Pancreas (tissue), 10 donors: Measurements from ENCODE around the gene SLC1A7. TPM values are rescaled to one million over a fixed set of nuclear protein-coding genes. Genes with fewer than 3 reads are reported as not detected.
A peak's percentile ranks its signal among the peaks of the same experiment; 100 is the strongest.

Experiments
- ATAC-seq, 4 donors: fragments of 200-7000 bp; cut with Tn5 transposase; one replicate each; pipeline versions ENCODE4 v1.8.0 to v1.9.1; 2020; ENCODE audit warnings: mild to moderate bottlenecking in 4 of 4, moderate library complexity in 4 of 4
- DNase-seq, 6 donors: peaks; one replicate each; pipeline ENCODE4 v3.0.0-alpha.2; 2020
- FAIRE-seq: peaks from 2 replicates; lab custom pipeline; 2012; peaks lifted over from hg19 to GRCh38; lab: Jason Lieb, UNC
- H3K27ac ChIP-seq, 4 donors: fragments of 200-600 bp; sonication (generic); 1 replicate in 3 of 4; 2 replicates in 1 of 4; pipeline versions ENCODE4 v1.5.0 to v1.8.0; 2020
- H3K27me3 ChIP-seq, 4 donors: fragments of 200-600 bp; one replicate each; pipeline ENCODE4 v1.8.0; 2021
- H3K36me3 ChIP-seq, 3 donors: fragments of 200-600 bp; sonication (generic) in 1 of 3; one replicate each; pipeline versions ENCODE4 v1.5.0 to v1.8.0; 2020 to 2021
- H3K4me1 ChIP-seq, 3 donors: fragments of 200-600 bp; one replicate each; pipeline ENCODE4 v1.8.0; 2021
- H3K4me3 ChIP-seq, 4 donors: fragments of 200-600 bp; sonication (generic) in 2 of 4; one replicate each; pipeline versions ENCODE4 v1.5.0 to v1.8.0; 2020 to 2021
- H3K9me3 ChIP-seq, 4 donors: fragments of 200-600 bp; one replicate each; pipeline ENCODE4 v1.8.0; 2021
- CTCF ChIP-seq, 4 donors: fragments of 200-600 bp; sonication (generic) in 3 of 4; IDR thresholded peaks; one replicate each; pipeline versions ENCODE4 v1.5.0 to v1.8.0; 2021; ENCODE audit warnings: antibody characterized with exemption in 4 of 4
- WGBS, 2 donors: extraction: QIAGEN DNeasy Blood & Tissue Kit; methylation state at CpG; one replicate each; pipeline ENCODE4 v1.1.7; 2013; 5-methylcytosine and 5-hydroxymethylcytosine counted together
- intact Hi-C, 3 donors: fragments of 100-400 bp; cut with DNase I; formaldehyde crosslinking; loops; one replicate each; pipeline versions ENCODE4 v1.11.1 to v1.14.2; 2022
- polyA plus RNA-seq, 2 donors: library from polyadenylated mRNA; stranded (reverse); fragments of 200-250 nt; gene quantifications; one replicate each; pipeline ENCODE4 v1.2.3, GENCODE V29; 2013
- total RNA-seq, 6 donors: library from RNA; stranded (reverse); fragmentation: NEBNext Ultra II Directional in 4 of 6; extraction: Animal tissue kit (Norgen Biotek cat#: 25700) in 4 of 6; gene quantifications; one replicate each; pipeline versions ENCODE4 v1.2.1 to v1.2.4, GENCODE V29; 2021 to 2023
- donor health status: healthy with polysubstance abuse.
- donor health status: DM: no; HTN: no; CAD: no; lungs with moderate emphysema.
- donor health status: DM: no; HTN: no; CAD: no.
- donor health status: control.
- donor health status: control.
- donor health status: Bipolar disorder and iron deficiency.
- donor health status: DM: yes; HTN: yes; CAD: no.
- donor health status: DM: no; HTN: no; CAD: no.
- donor health status: DM: no; HTN: no; CAD: no.
- donor health status: DM: yes; HTN: yes; CAD: no.

The SLC1A7 gene
- total and polyA plus RNA-seq, 8 donors = 0.15 to 0.35 TPM; not detected in 6

DNA sequence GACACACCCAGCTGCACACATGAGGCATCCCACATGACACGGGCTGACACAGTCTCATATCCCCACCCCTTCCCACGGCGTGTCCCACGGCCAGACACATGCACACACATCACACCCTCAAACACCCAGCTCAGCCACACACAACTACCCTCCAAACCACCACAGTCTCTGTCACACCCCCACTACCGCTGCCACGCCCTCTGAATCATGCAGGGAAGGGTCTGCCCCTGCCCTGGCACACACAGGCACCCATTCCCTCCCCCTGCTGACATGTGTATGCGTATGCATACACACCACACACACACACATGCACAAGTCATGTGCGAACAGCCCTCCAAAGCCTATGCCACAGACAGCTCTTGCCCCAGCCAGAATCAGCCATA lies 57.9 kb downstream of the SLC1A7 start:
- Histone ChIP-seq H3K4me3 (no peak overlapping the region), H3K4me1 (no peaks in the 10 kb centered on the region), H3K27ac (no peak overlapping the region), H3K9me3 (no peaks in the 10 kb centered on the region), H3K36me3 (no peaks in the 10 kb centered on the region), H3K27me3 (no peaks in the 10 kb centered on the region)
- FAIRE-seq (no peak), DNase-seq (no peak), ATAC-seq (no peak)
- WGBS, 2 donors = 82 to 90% methylated on average over 8 of the region's 8 CpGs
- intact Hi-C loops = no loop called here
- TF ChIP-seq CTCF (IDR thresholded peaks at IDR 0.05) = no peak

GRCh38 chr1:53083636-53084588 lies 58.5 kb downstream of the SLC1A7 start:
- FAIRE-seq (no peak), DNase-seq (peak in 1 of 6 donors; percentile 51), ATAC-seq (no peak)
- H3K4me1 ChIP-seq = no peaks in the 10 kb centered on the region
- no peak for TF ChIP-seq CTCF (IDR thresholded peaks at IDR 0.05)
- intact Hi-C loops = no loop called here
- H3K27me3 ChIP-seq = no peaks in the 10 kb centered on the region
- H3K9me3 ChIP-seq = no peaks in the 10 kb centered on the region
- WGBS, 2 donors = 77 to 82% methylated on average over 17 of the region's 17 CpGs
- H3K4me3 ChIP-seq = no peak overlapping the region
- H3K36me3 ChIP-seq = no peaks in the 10 kb centered on the region
- H3K27ac ChIP-seq = no peak overlapping the region

GRCh38 chr1:53082826-53083455 lies 59.5 kb downstream of the SLC1A7 start:
- peak in 1 of 6 donors; percentile 17 for DNase-seq
- no peak for FAIRE-seq
- H3K27ac ChIP-seq = no peak overlapping the region
- intact Hi-C loops = no loop called here
- 80 to 85% methylated on average over 13 of the region's 13 CpGs for WGBS, 2 donors
- H3K9me3 ChIP-seq = no peaks in the 10 kb centered on the region
- H3K4me1 ChIP-seq = no peaks in the 10 kb centered on the region
- no peak for TF ChIP-seq CTCF (IDR thresholded peaks at IDR 0.05)
- no peaks in the 10 kb centered on the region for H3K36me3 ChIP-seq
- H3K27me3 ChIP-seq = no peaks in the 10 kb centered on the region
- no peak overlapping the region for H3K4me3 ChIP-seq
- ATAC-seq = no peak

DNA sequence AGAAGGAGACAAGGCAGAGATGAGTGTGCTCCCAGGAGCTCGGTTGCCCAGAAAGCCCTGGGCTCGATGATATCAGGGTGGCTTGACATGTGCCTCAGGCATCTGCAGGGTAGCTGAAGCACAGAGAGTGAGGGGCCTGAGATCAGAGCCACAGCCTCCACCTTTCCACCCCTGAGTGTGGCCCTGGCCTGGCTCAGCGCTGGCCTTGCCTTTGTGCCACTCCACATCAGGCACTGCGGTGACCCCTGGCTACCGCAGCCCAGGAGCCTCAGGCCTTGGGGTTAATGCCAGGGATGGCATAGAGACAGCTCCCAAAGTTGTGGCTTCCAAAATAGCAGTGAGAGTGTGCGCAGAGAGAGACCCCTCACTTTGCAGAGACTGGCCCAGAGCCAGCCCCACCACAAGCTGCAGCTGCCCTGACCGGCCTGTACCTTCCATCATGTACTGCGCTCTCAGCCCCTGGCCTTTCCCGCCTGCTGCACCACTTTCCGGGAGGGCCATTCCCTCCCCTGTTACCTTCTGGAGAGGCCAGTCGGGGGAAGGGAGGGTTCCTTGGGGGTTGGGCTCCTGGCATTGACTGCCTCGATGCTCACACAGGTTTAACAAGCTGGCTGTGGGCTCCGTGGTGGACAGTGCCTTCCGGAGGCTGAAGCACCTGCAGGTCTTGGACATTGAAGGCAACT lies 60.9 kb downstream of the SLC1A7 start:
- Histone ChIP-seq H3K27me3 (no peaks in the 10 kb centered on the region), H3K27ac (no peak overlapping the region), H3K4me1 (no peaks in the 10 kb centered on the region), H3K4me3 (no peak overlapping the region), H3K9me3 (no peaks in the 10 kb centered on the region), H3K36me3 (no peaks in the 10 kb centered on the region)
- peak in 1 of 6 donors; percentile 36 for DNase-seq
- 72 to 80% methylated on average over 14 of the region's 14 CpGs for WGBS, 2 donors
- no peak for TF ChIP-seq CTCF (IDR thresholded peaks at IDR 0.05)
- no peak for FAIRE-seq
- intact Hi-C loops = no loop called here
- no peak for ATAC-seq
